T-helper 22 cell (primary cell): ENCODE measurements around the gene DRP2.
"Not testable (repeated sequence)": the region's sequence is repeated elsewhere in the genome, so short reads cannot be mapped to it uniquely, and the experiment has no call there.

Experiments
- DNase-seq: peaks from one replicate; pipeline ENCODE4 v3.0.0-alpha.2; 2020; ENCODE audit warnings: low read depth

DRP2 gene

GRCh38 chrX:101232316-101232715 is 12.7 kb downstream of the DRP2 start:
- no peak for DNase-seq

- no peak for DNase-seq
These were observed 17.5 kb downstream of the DRP2 start for GRCh38 chrX:101237041-101237440.

GRCh38 chrX:101241531-101241930 is 21.9 kb downstream of the DRP2 start:
- DNase-seq, result no peak

GRCh38 chrX:101252634-101253033 is 33.0 kb downstream of the DRP2 start:
- no peak for DNase-seq

- no peak for DNase-seq
These were observed 38.1 kb downstream of the DRP2 start for GRCh38 chrX:101257448-101258258.

- no peak for DNase-seq
These were observed 38.6 kb downstream of the DRP2 start for GRCh38 chrX:101258259-101258581.

- no peak for DNase-seq
These were observed 40.8 kb downstream of the DRP2 start for GRCh38 chrX:101260435-101260834.

GRCh38 chrX:101262590-101262989 is 43.0 kb downstream of the DRP2 start:
- no peak for DNase-seq

GRCh38 chrX:101263766-101264165 is 44.2 kb downstream of the DRP2 start:
- no peak for DNase-seq

- no peak for DNase-seq
These were observed 46.4 kb downstream of the DRP2 start for GRCh38 chrX:101265869-101266428.

GRCh38 chrX:101274198-101274597 is 54.6 kb downstream of the DRP2 start:
- DNase-seq, result no peak

- DNase-seq, result no peak
These were observed 56.7 kb downstream of the DRP2 start for GRCh38 chrX:101276238-101276637.

- DNase-seq, result no peak
These were observed 67.8 kb downstream of the DRP2 start for GRCh38 chrX:101287402-101287801.

- DNase-seq, result no peak
These were observed 71.5 kb downstream of the DRP2 start, which contains the start of gene TAF7L for GRCh38 chrX:101290957-101291603. TSS of gene TAF7L (minus strand) at chrX:101291334. CDS start at chrX:101287543, 3,791 bp downstream.

- DNase-seq, result not testable (repeated sequence)
These were observed 76.0 kb downstream of the DRP2 start for GRCh38 chrX:101295603-101296002.

GRCh38 chrX:101303790-101304189 is 84.2 kb downstream of the DRP2 start:
- no peak for DNase-seq
